ENCODE results near the gene SCNN1A.

GRCh38 chr12:6372403-6373003 lies 2.9 kb downstream of the SCNN1A start:
- no peak for TF ChIP-seq CTCF (IDR thresholded peaks at IDR 0.05)
- TF ChIP-seq POLR2A (IDR thresholded peaks at IDR 0.05): no peak
